ENCODE data around the gene GJC2.

- no peak for TF ChIP-seq CREM (CRISPR knock-in tag; IDR thresholded peaks at IDR 0.05)
- TF ChIP-seq CTCF (IDR thresholded peaks at IDR 0.05) = no peak
These were observed 14.2 kb downstream of the GJC2 start for GRCh38 chr1:228163776-228164519.
